Activated T-helper 1 cell treated with Interleukin-2 at 50 U/mL for 16 hours (primary cell): ENCODE data around the gene STARD7.

Experiments used
- DNase-seq: peaks from one replicate; pipeline ENCODE4 v3.0.0-alpha.2; 2020; ENCODE audit warnings: low read depth

The STARD7 gene

GRCh38 chr2:96135621-96136020 is 73.0 kb downstream of the STARD7 start:
- DNase-seq, result no peak

- no peak for DNase-seq
Measured at GRCh38 chr2:96135171-96135570, 73.5 kb downstream of the STARD7 start.
